GM12878 (cell line): ENCODE data around the gene SETD6. TPM values are rescaled to one million over a fixed set of nuclear protein-coding genes. Genes with fewer than 3 reads are reported as not detected.

Experiments used
- ATAC-seq: fragments of 200-7000 bp; cut with Tn5 transposase; 3 replicates; pipeline ENCODE4 v1.9.1; 2020; ENCODE audit warnings: mild to moderate bottlenecking, moderate library complexity
- BruUV-seq: library from RNA; stranded (reverse); fragments of 400-500 nt; replicated peaks from 2 replicates; lab custom pipeline; 2021; lab: Mats Ljungman, UMichigan
- CTCF ChIA-PET: fragments of 300-600 bp; sonication (Branson Sonifier 250); formaldehyde crosslinking; extraction: SDS; loops from one replicate; lab custom pipeline; 2021; ENCODE audit warnings: inconsistent platforms; lab: Yijun Ruan, JAX
- POLR2A ChIA-PET: fragments of 350-600 bp; formaldehyde crosslinking; extraction: SDS; loops from one replicate; lab custom pipeline; 2021; ENCODE audit warnings: inconsistent platforms; lab: Charles Lee
- RAD21 ChIA-PET: fragments of 300-600 bp; sonication (Branson Sonifier 250); formaldehyde crosslinking; loops from one replicate; lab custom pipeline; 2023; ENCODE audit warnings: antibody characterized with exemption; ENCODE audit not compliant: unreplicated experiment; lab: Charles Lee
- SMC1A ChIA-PET: fragments of 300-600 bp; sonication (Branson Sonifier 250); formaldehyde crosslinking; loops from one replicate; lab custom pipeline; 2023; ENCODE audit not compliant: unreplicated experiment, uncharacterized antibody; lab: Charles Lee
- DNase-seq: peaks from one replicate; pipeline ENCODE4 v3.0.0-alpha.2; 2011; ENCODE audit warnings: low read depth, low spot score
- FAIRE-seq: peaks from 3 replicates; lab custom pipeline; 2011; peaks lifted over from hg19 to GRCh38; lab: Jason Lieb, UNC
- H2AFZ ChIP-seq: 2 replicates; pipeline ENCODE4 v1.6.0; 2011; ENCODE audit warnings: low read depth, low read length, control low read depth; ENCODE audit not compliant: control insufficient read depth
- H3K27ac ChIP-seq: 2 replicates; pipeline ENCODE4 v1.5.1; 2011; ENCODE audit warnings: control low read depth; ENCODE audit not compliant: control insufficient read depth, insufficient read depth
- H3K27me3 ChIP-seq, 2 experiments: replicated peaks in 1 of 2; 2 replicates each; pipeline versions ENCODE4 v1.6.0 to v1.6.1; 2011; ENCODE audit warnings: low read length in 1 of 2; ENCODE audit not compliant: control insufficient read depth in 2 of 2, insufficient read depth in 2 of 2
- H3K36me3 ChIP-seq, 2 experiments: 2 replicates each; pipeline ENCODE4 v1.5.1; 2011; ENCODE audit warnings: low read length in 1 of 2; ENCODE audit not compliant: control insufficient read depth in 2 of 2, insufficient read depth in 2 of 2
- H3K4me1 ChIP-seq: 2 replicates; pipeline ENCODE4 v1.6.1; 2011; ENCODE audit warnings: mild to moderate bottlenecking, low read length, moderate library complexity, mixed read lengths; ENCODE audit not compliant: control insufficient read depth, insufficient read depth
- H3K4me2 ChIP-seq: 2 replicates; pipeline ENCODE4 v1.6.0; 2011; ENCODE audit warnings: control low read depth; ENCODE audit not compliant: control insufficient read depth, insufficient read depth
- H3K4me3 ChIP-seq: fragments of 200-600 bp; sonication (generic); 2 replicates; pipeline ENCODE4 v1.5.1; 2016
- H3K79me2 ChIP-seq: 2 replicates; pipeline ENCODE4 v1.6.0; 2011; ENCODE audit warnings: low read length; ENCODE audit not compliant: control insufficient read depth, insufficient read depth
- H3K9ac ChIP-seq: 2 replicates; pipeline ENCODE4 v1.8.0; 2011; ENCODE audit warnings: low read length, control low read depth, mixed read lengths; ENCODE audit not compliant: control insufficient read depth, insufficient read depth
- H3K9me3 ChIP-seq: replicated peaks from 3 replicates; pipeline ENCODE4 v1.5.1; 2011; ENCODE audit warnings: mild to moderate bottlenecking, low read length; ENCODE audit not compliant: control insufficient read depth, insufficient read depth
- H4K20me1 ChIP-seq: 2 replicates; pipeline ENCODE4 v1.6.0; 2011; ENCODE audit not compliant: control insufficient read depth, insufficient read depth
- BMI1 ChIP-seq: fragments of 450-650 bp; IDR thresholded peaks from 2 replicates; pipeline ENCODE4 v1.6.1; 2016; ENCODE audit warnings: mild to moderate bottlenecking, moderate library complexity, borderline replicate concordance
- CBX3 ChIP-seq: fragments of 200-600 bp; sonication (generic); IDR thresholded peaks from 2 replicates; pipeline ENCODE4 v1.6.1; 2016; ENCODE audit warnings: low read depth, borderline replicate concordance
- E2F8 ChIP-seq: fragments of 450-650 bp; IDR thresholded peaks from 2 replicates; pipeline ENCODE4 v1.6.1; 2018; ENCODE audit warnings: mild to moderate bottlenecking, low read depth, moderate library complexity; ENCODE audit not compliant: partially characterized antibody
- FOXK2 ChIP-seq: fragments of 450-650 bp; IDR thresholded peaks from 2 replicates; pipeline ENCODE4 v1.6.1; 2017; ENCODE audit warnings: mild to moderate bottlenecking, moderate library complexity
- GABPA ChIP-seq: IDR thresholded peaks from 2 replicates; pipeline ENCODE4 v1.6.1; 2014; ENCODE audit warnings: antibody characterized with exemption, low read depth, mild to moderate bottlenecking, inconsistent platforms
- KLF5 ChIP-seq: fragments of 450-650 bp; IDR thresholded peaks from 2 replicates; pipeline ENCODE4 v1.6.1; 2014; ENCODE audit warnings: mild to moderate bottlenecking; ENCODE audit not compliant: partially characterized antibody
- MEF2B ChIP-seq: fragments of 450-650 bp; IDR thresholded peaks from 2 replicates; pipeline ENCODE4 v1.6.1; 2018; ENCODE audit warnings: mild to moderate bottlenecking, moderate library complexity; ENCODE audit not compliant: partially characterized antibody, poor library complexity, severe bottlenecking
- NFYB ChIP-seq: IDR thresholded peaks from 2 replicates; pipeline ENCODE4 v1.6.1; 2011; ENCODE audit warnings: low read depth, mild to moderate bottlenecking, low read length, improper control_type of control experiment, moderate library complexity; ENCODE audit not compliant: insufficient read depth
- RAD21 ChIP-seq: IDR thresholded peaks from 2 replicates; pipeline ENCODE4 v1.6.1; 2011; ENCODE audit warnings: mild to moderate bottlenecking, low read depth, low read length, moderate library complexity; ENCODE audit not compliant: insufficient read depth
- RCOR1 ChIP-seq: conservative IDR thresholded peaks from 2 replicates; pipeline ENCODE4 v1.6.1; 2012; ENCODE audit warnings: low read depth, low read length, improper control_type of control experiment
- SKIL ChIP-seq: fragments of 450-650 bp; IDR thresholded peaks from 2 replicates; pipeline ENCODE4 v1.6.1; 2017; ENCODE audit warnings: mild to moderate bottlenecking, low read depth, inconsistent platforms; ENCODE audit not compliant: poor library complexity, severe bottlenecking
- SMAD1 ChIP-seq: fragments of 450-650 bp; IDR thresholded peaks from 2 replicates; pipeline ENCODE4 v1.6.1; 2018; ENCODE audit warnings: mild to moderate bottlenecking, low read depth; ENCODE audit not compliant: partially characterized antibody
- STAT1 ChIP-seq: fragments of 450-650 bp; conservative IDR thresholded peaks from 2 replicates; pipeline ENCODE4 v1.6.1; 2014; ENCODE audit warnings: antibody characterized with exemption, mild to moderate bottlenecking
- TCF12 ChIP-seq: IDR thresholded peaks from 2 replicates; pipeline ENCODE4 v1.6.1; 2011; ENCODE audit warnings: low read depth, mild to moderate bottlenecking, low read length
- YY1 ChIP-seq: IDR thresholded peaks from 2 replicates; pipeline ENCODE4 v1.6.1; 2011; ENCODE audit warnings: low read depth, mild to moderate bottlenecking, low read length
- WGBS: methylation state at CpG from one replicate; pipeline ENCODE4 v1.1.6; 2016; ENCODE audit warnings: low lambda C conversion rate; ENCODE audit not compliant: insufficient replicate concordance, insufficient coverage; ENCODE audit errors: missing lambda C conversion rate; 5-methylcytosine and 5-hydroxymethylcytosine counted together
- in situ Hi-C: fragments of 300-500 bp; cut with MboI; formaldehyde crosslinking; loops from 9 replicates; pipeline ENCODE4 v1.14.3; 2018; ENCODE audit warnings: mixed read lengths
- intact Hi-C: fragments of 100-400 bp; cut with micrococcal nuclease; formaldehyde crosslinking; loops from one replicate; pipeline ENCODE4 v1.14.2; 2022; ENCODE audit not compliant: unreplicated experiment
- polyA plus RNA-seq, 11 experiments: library from polyadenylated mRNA; depleted of rRNA in 4 of 11; unstranded in 6 of 11; stranded (reverse) in 5 of 11; fragments of >200 nt; fragmentation: Nextera tagmentation in 4 of 11; fragmentation: Illumina TruSeq in 1 of 11; extraction: Ambion mirVana in 4 of 11; extraction: Trizol in 1 of 11; gene quantifications; 1 replicate in 1 of 11; 2 replicates in 10 of 11; pipeline versions ENCODE4 v1.2.1 to v1.2.3, GENCODE V29; 2011 to 2016; ENCODE audit warnings: inconsistent platforms in 2 of 11, missing spikeins in 2 of 11, low read depth in 1 of 11
- total RNA-seq, 4 experiments: library from RNA; depleted of rRNA in 3 of 4; stranded (reverse); fragments of >200 nt in 3 of 4; fragmentation: Illumina TruSeq in 1 of 4; extraction: Trizol in 1 of 4; gene quantifications; 2 replicates each; pipeline versions ENCODE4 v1.2.1 to v1.2.3, GENCODE V29; 2013 to 2021

Gene SETD6
- total and polyA plus RNA-seq, 10 of the 15 experiments (the other 5 are each of a cell fraction or from before 2014, with no cell fraction given): 8.2 to 23.8 (median 16.2) TPM

GRCh38 chr16:58511933-58512815, 3.1 kb upstream of the SETD6 start:
- 56% methylated on average over 17 of the region's 17 CpGs for WGBS
- H3K27ac ChIP-seq: no peak overlapping the region
- intact Hi-C loops: loop anchor here (1.0 kb wide), 2 partner anchors 149 to 244 kb away; no protein-coding TSS in a partner anchor
- no TSS peak for BruUV-seq
- peaks cover 12% of the 10 kb centered on the region for H3K4me1 ChIP-seq
- H3K4me2 ChIP-seq: no peak overlapping the region
- H4K20me1 ChIP-seq: no peaks in the 10 kb centered on the region
- no peaks in the 10 kb centered on the region for H3K9me3 ChIP-seq
- POLR2A ChIA-PET: no interaction called here
- H3K79me2 ChIP-seq: peaks cover 11% of the 10 kb centered on the region
- DNase-seq (no peak), ATAC-seq (peak; percentile 65), FAIRE-seq (peak; percentile 66)
- in situ Hi-C loops: loop anchor here (25.0 kb wide), 1 partner anchor 225 kb away; the partner anchor contains the start of gene GOT2
- no peak overlapping the region for H2AFZ ChIP-seq
- H3K27me3 ChIP-seq: no peaks in the 10 kb centered on the region
- SMC1A ChIA-PET: interaction anchor here (0.7 to 1.8 kb wide), 4 partner anchors 120 to 201 kb away, joined by 3 to 7 read pairs (median 3); no protein-coding TSS in a partner anchor
- CTCF ChIA-PET: interaction anchor here (0.9 to 2.5 kb wide), 14 partner anchors 9 to 244 kb away, joined by 3 to 30 read pairs (median 3); no protein-coding TSS in a partner anchor
- H3K4me3 ChIP-seq: no peak overlapping the region
- no peak overlapping the region for H3K9ac ChIP-seq
- peaks cover 2 to 6% of the 10 kb centered on the region in 2 experiments; a peak in 3 of 4 replicates for H3K36me3 ChIP-seq
- RAD21 ChIA-PET: interaction anchor here (0.9 to 3.7 kb wide), 3 partner anchors 149 to 244 kb away, joined by 3 to 19 read pairs (median 4); no protein-coding TSS in a partner anchor
- TF ChIP-seq RAD21 (peak; percentile 60), SKIL (no peak), STAT1 (no peak), YY1 (peak; percentile 61; the same call in 1 of the 2 replicates), MEF2B (peak; percentile 33), E2F8 (no peak), KLF5 (no peak), FOXK2 (no peak), TCF12 (peak; percentile 78; the same call in 1 of the 2 replicates), NFYB (no peak), BMI1 (no peak), GABPA (no peak), SMAD1 (no peak), RCOR1 (no peak), CBX3 (no peak)
